NCI-H2196 (cell line): ENCODE data around the gene DCAKD.
A peak's percentile ranks its signal among the peaks of the same experiment; 100 is the strongest.

Experiments used
- DNase-seq: peaks from one replicate; lab custom pipeline; 2025; ENCODE audit not compliant: unreplicated experiment; lab: John Stamatoyannopoulos, UW

DCAKD gene

DNA sequence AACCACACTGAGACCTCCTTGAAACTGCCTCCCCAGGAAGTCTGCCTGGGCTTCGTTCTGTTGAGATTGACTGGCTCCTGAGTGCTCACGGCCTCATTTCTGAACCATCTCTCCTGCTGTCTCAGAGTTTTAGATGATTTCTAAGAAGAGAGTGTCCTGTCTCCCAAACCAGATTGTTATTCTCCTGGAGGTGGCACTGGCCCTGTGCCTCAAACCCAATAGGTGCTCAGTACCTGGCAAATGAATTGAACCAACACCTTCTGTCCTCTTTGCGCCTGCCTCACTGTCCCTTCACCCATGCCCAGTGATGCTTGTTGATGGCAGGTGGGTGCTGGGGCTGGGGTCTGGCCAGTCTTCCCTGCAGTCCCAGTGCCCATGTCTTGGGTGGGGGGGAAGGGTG, 47.0 kb downstream of the DCAKD start:
- no peak for DNase-seq

DNA sequence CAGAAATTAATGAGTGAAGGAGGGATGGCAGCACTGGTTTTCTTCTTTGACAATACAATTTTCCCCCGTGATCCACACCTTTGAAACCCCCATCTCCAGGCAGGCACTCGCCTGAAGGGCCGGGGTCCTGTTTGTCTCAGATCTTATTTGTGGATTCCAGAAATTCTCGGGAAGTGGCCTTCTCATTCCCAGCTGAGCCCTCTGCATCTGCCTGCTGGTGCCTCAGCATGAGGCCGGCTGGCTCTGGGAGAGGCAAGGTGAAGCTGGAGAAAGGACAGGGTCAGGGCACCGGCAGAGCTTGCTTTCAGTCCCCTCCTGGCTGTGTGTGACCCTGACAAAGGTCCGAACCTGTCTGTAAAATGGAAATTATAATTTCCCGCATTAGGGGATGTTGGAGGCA, 47.6 kb downstream of the DCAKD start:
- DNase-seq = no peak

DNA sequence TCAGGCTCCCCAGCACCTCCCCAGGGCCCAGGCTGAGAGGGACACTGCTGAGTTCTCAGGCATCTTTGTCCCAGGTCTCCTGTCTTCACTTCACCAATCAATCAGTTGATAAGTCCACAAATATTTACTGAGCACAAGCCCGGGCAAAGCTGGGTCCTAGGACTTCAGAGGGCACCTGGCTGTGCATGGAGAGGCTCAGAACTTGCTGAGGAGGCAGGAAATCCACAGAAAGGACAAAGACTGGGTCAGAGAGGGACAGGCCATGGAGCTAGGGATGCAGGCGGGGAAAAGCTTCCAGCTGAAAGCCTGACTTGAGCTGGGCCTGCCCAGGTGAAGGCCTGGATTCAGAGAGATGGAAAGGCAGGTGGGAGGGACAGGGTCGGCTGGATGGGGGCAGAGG, 50.1 kb downstream of the DCAKD start:
- DNase-seq = no peak

DNA sequence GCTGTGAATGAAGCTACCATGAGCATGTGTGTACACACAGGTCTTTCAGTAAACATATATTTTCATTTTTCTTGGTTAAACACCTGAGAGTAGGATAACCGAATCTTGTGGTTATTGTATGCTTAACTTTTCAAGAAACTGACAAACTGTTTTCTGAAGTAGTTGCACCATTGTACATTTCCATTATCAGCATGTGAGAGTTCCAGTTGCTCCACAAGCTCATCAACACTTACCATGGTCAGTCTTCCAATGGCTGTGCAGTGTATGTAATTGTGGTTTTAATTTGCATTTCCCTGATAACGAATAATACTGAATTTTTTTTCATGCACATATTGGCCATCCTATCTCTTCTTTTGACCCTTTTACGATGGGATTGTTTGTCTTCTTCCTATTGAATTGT, 52.0 kb downstream of the DCAKD start:
- DNase-seq = no peak

DNA sequence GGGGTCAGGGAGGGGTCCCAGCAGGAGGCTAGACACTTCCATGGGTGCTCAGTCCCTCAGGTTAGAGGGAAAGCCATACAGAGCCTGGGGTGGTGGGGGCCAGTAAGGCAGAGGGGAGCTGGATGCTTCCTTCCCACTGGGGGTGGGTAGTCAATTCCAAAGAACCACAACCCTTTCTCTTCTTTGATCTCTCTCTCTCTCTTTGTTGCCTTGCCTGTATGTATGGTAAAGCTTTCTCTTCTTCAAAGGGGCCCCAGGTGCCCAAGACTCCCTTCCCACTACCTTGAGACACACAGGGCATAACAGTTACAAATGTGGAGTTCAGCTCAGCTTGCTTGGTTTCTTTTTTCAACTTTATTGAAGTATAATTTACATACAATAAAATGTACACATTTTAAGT, 52.8 kb downstream of the DCAKD start:
- DNase-seq = no peak

DNA sequence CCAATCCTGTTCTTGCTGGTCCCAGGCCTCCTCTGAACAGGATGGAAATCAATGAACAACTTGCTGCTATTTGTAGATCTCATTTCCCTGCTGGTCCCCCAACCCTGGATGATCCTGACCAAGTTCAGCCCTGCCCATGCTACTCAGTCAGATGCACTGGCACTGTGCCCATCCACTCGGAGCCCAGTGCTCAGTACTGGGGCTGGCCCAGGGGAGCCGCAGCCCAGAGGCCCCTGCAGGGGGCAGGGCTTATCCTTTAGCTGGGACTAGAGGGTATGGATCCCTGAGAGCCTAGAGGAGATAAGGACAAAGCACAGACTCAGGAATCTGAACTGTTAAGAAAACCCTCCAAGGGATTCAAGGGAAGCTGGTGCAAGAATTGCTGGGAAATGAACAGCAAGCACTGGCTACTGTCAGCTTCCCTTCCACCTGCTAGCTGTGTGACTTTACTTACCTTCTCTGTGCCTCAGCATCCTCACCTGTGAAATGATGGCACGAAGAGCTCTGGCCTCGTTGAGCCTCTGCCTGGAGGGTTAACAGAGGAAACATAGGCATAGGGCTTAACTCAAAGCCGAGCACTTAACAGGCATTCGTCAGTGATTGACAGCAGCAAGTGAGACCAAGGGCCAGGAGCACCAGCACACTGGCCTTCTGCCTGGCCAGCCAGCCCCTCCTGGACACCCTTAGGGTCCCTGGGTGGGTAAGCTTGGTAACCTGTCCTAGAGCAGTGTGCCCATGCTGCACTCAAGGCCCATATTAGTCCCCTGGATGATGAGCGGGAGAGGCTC, 53.5 kb downstream of the DCAKD start:
- no peak for DNase-seq

DNA sequence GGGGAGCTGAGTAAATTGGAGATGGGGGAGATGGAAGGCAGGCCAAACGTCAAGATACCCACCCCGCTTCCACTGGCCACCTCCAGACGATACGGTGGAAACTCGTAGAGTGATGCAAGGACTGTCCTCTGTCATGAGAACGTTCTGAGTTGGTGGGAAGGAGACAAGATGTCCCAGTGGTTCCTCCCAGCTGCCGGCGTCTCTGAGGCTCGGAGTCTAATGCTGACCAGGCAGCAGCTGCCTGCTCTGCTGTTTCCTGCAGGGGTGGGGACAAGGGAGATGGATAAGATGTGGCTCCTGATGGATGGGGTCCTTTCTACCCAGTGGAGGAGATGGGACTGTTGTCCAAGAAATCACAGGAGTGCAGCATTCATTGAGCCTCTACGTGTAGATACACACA, 55.1 kb downstream of the DCAKD start:
- DNase-seq = no peak

DNA sequence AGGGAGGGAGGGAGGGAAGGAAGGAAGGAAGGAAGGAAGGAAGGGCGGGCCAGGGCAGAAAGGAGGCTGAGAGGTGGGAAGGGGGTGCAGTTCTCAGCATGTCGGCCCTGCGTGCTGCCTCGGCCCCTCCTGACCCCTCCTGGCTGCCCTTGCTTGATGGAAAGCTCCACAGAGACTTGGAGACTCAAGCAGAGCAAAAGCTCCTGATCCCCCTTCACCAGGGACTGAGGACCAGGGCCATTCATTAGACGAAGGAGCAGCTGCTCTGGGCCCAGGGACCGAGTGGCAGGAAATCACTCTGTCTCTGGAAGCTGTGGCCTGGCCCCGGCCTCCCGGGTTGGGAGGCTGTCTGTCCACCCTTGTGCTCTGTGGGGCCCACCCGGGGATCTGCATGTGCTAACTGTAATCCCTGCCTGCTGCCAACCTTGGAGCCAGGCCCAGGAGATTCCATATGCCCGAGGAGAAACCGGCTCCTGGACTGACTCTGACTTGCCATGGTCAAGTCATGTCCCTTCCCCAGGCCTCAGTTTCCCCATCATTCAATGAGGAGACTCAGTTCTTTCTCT, 55.9 kb downstream of the DCAKD start:
- DNase-seq = no peak

DNA sequence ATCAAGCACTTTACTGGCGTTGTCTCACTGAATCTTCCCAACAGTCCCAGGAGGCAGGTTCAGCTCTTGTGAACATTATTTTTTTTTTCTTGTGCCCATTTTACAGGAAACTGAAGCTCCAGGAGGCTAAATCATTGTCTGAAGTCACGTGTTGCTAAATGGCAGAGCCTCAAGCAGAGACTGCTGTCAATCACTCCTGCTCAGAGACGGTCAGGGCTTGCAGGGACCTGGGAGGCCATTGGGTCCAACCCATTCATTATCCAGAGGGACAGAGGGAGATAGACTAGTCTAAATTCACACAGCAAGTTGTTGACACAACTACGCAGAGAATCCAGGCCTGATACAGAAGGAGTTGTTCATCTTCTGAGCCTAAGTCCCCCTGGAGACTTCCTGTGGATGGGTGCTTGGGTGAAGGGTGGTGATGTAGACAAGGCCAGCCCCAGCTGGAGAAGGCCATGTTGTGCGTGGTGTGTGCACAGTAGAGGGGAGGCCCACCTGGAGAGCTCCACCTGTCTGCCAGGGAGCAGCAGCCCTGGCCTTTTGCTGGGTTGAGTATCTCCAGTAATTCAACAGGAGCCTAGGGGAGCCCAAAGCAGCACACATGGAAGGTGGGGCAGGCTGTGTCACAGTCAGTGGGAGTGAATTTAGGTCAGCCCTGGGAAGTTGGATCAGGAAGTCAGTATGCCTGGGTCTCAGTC, 59.0 kb downstream of the DCAKD start:
- DNase-seq = no peak

DNA sequence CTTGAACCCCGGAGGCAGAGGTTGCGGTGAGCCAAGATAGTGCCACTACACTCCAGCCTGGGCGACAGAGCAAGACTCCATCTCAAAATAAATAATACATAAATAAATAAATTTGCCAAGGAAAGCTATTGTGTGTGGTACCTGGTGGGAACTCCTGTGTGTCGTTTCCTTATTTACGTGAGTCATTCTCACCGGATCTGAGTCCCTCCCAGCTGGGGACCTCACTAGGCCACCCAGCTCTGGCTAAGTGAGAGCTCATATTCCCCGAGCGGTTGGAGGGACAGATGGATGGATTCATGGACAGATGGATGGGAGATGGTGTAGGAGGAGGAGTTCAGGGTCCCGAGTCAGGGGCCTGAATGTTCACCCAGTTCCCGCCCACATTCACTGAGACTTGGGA, 60.4 kb downstream of the DCAKD start:
- no peak for DNase-seq

DNA sequence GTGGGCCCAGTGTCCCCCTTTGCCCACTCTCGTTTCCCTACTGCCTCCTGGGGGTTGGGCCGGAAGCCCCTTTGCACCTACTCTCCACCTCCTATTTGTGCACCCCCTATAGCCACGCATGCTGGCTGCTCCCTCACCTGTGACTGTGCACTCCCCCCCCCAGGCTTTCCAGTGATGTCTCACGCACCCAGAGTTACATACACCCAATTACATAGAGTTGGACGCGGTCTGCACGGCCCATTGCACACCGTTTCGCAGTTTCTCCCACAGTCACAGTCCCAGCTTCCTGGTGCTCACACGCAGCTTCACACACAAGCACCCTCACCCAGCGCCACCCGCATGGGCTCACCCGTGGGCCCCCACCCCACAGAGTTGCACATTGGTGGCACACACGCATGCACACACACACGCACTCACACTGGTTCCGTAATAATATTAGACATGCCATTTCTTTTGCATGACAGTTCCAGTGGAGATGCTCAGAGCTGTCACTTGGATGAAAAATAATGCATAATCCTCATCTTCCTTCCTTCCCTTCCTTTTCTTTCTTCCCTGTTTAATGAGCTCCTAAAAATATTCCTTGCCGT, 61.8 kb downstream of the DCAKD start:
- no peak for DNase-seq

DNA sequence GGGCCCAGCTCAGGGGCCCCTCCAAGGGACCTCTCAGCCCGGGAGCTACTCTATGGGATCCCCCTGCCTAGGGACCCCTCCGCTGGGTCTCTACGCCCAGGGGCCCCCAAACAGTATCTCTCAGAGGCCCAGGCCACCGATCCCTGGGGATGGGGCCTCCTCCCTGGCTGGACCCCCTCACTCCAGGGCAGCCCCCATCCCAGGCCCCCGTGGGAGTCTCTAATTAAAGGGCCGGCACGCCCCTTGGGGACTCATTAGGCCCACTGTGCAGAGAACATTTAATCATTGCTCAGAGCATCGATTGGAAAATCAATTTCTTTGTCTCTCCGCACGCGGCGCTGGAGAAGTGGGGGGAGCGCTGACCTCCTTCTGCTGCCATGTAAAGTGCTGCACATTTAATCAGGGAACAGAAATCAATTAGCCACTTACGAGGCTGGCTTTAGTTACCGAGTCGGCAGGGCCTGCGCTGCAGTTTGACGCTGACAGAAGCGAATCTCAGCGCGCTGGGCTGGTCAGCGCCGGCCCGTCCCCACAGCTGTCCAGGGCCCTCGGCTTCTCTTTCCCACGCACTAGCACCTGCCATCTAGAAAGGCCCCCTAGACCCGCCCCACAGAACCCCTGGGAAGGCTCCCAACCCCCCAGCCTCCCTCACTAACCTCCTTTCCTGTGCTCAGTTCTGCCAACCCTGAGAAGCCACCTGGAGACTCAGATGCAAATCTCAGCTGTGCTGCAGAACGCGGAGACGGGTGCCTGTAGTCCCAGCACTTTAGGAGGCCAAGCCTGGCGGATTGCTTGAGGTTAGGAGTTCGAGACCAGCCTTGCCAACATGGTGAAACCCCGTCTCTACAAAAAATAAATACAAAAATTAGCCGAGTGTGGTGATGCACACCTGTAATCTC, 63.1 kb downstream of the DCAKD start:
- DNase-seq = no peak

DNA sequence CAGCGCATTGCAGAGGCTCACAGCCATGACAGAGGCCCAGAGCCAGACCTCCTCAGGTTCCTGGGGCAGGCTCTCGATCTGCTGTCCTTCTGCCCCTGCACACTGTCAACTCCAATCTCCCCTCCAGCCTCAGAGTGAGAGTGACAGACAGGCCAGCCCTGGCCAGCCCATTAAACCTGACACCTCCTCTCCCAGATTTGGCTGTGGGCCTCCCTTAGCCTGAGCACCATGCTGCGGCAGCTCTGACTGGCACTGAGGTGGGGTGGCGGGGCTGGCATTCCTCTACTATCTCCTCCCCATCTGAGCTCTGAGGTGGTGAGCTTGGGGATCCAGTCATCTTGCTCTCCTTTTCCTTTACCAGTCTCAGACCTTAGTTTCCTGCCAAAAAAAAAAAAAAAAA, 67.9 kb downstream of the DCAKD start:
- no peak for DNase-seq

DNA sequence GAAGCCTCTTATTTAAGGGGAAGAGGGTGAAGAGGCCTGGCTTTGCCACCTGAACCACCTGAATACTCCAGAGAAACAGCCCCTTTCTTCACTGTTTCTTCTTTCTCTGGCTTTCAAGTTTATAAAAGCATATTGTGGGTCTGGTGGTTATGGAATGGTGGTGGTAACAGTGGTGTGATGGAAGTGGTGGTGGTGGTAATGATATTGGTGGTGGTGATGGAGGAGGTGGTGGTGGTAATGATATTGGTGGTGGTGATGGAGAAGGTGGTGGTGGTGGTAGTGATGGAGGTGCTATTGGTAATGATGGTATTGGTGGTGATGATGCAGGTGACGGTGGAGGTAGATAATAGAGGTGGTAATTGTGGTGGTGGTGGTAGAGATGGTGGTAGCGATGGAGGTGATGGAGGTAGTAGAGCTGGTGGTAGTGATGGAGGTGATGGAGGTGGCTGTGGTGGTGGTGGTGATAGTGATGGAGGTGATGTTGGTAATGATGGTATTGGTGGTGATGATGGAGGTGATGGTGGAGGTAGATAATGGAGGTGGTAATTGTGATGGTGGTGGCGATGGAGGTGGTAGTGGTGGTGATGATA, 69.2 kb downstream of the DCAKD start:
- DNase-seq = no peak

DNA sequence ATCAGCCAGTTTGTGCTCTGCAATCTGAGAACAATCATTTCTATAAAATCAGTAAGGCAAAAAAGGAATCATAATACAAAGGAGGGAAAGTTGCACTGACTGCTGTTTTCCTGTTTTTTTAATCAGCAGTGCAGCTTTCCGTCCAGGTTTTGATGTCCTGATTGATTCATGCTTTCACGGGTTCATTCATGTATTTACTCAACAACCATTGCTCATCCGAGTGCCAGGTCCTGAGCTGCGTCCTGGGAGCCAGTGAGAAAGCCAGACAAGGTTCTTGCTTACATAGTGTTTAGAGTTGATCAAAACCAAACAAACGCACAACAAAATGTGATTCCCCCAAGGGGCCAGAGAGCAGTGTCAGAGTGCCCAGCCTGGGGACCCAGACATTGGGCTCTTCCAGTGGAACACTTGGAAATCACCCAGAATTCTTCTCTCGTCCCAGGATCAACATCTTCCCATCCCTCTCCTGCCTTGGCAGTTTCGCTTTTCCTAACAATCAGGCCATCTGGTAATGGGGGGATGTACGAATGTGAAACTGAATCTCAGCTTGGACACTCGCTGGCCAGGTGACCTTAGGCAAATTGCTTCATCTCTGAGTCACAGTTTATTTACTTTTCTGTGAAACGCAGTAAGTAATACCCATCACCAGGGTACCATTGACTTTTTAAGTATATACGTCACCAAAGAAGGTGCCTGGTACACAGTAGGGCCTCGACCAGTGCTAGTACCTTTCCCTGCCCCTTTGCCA, 70.0 kb downstream of the DCAKD start:
- DNase-seq = peak; percentile 80

DNA sequence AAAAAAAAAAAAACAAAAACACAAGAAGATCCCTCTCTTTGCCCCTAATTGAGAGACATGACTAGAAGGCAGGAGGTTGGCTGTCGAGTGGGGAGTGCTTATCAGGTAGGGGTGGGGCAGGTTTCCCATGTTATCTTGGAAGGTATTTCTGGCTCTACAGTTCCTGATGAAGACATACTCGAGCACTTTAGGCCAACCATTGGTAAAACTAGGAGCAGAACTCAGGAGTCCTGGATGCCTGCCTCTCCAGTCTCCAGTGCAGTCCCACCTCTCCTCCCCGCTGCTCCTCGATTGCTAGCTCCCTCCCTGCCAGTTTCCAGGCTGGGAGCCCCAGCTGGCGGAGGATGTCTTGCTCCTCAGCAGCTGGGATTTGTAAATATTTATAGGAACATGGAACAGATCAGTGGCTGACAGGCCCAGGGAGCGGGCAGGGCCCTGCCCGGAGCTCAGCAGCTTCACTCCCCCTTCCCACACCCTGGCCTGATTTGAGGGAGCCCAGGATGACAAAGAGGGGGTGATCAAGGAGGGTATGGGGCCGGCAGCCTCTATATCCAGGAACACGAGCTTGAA, 71.9 kb downstream of the DCAKD start:
- no peak for DNase-seq

DNA sequence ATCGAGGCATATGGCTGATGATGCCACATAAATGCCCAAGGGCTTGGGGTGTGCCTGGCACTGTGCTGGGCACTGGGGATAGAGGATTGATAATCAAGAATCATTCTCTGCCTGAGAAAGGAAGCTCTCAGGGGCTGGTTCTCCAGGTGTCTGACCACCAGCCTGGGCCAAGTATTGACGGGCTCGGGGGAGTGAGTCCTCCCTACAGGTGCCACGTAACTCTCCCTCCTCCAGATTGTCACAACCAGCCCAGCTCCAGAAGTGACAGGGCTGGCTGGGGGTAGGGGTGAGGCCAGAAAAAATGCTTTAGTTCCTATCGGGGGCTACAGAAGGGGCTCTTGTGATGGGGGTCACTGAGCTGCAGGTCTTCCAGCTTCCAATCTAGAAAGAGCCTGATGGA, 72.6 kb downstream of the DCAKD start:
- DNase-seq = no peak

DNA sequence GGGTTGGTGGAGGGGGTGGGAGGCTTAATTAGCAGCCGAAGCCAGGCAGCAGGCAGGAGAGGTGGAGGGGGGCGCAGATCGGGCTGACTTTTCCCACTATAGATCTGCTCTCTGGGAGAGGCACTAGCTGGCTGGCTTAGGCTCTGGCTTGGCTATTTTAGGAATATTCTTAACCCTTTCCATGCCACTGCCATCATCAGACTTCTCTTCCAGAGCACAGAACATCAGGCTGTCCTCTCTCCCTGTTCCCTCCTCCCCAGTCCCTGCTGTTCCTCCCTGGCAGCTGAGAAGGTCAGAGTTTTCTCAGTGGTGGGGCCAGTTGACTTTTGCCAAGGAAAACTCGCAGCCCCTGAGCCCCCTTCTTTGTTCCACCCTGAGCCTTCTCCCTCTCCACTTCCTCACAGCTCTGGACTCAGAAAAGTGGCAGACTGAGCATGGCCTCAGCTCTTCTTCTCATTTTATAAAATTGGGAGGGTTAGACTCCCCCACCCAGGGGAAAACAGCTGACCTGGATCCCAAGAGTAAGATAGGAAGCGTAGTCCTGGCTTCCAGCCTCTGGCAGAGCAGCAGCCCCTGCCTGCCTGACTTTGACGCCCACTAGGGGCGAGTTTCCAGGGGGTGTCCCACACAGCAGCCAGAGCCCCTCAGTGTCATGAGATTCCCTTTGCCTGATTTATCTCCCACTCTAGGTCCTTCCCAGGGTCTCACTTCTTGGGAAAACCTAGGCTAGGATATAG, 73.5 kb downstream of the DCAKD start:
- no peak for DNase-seq

DNA sequence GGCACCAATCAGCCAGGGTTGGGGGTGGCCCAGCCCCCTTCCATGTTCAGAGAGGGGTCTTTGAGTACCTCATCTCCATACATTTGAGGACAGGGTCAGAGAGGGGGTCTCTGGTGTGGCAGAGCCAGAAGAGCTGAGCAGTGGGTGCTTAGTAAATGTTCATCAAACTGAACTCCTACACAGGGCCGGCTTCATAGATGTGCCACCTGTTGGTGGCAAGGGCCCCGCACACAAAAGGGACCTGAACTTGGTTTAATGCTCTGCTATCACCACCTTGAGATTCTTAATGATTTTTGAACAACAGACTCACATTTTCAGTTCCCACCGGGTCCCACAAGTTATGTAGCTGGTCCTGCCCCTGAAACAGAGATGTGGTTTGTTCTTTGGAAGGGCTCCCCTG, 74.4 kb downstream of the DCAKD start:
- no peak for DNase-seq
